Naive thymus-derived CD8-positive, alpha-beta T cell (primary cell): ENCODE measurements around the gene CATSPER1. TPM values are rescaled to one million over a fixed set of nuclear protein-coding genes. Genes with fewer than 3 reads are reported as not detected.

Source experiments
- ATAC-seq, 2 donors: fragments of 150-1000 bp; cut with Tn5 transposase in 1 of 2; sonication (Bioruptor Pico), chemical (Tn5 transposase) in 1 of 2; 1 replicate in 1 of 2; 2 replicates in 1 of 2; pipeline ENCODE4 v1.10.0; 2021; ENCODE audit warnings: mild to moderate bottlenecking in 2 of 2, moderate library complexity in 2 of 2
- POLR2A ChIA-PET: fragments of 350-600 bp; sonication (Branson Sonifier 250); formaldehyde crosslinking; loops from one replicate; lab custom pipeline; 2021; ENCODE audit warnings: antibody characterized with exemption; lab: Charles Lee
- DNase-seq, 10 donors: peaks; one replicate each; pipeline versions ENCODE4 v3.0.0 to v3.0.0-alpha.2; 2020 to 2022
- H3K27ac Mint-ChIP-seq, 10 donors: one replicate each; pipeline ENCODE4 v1.8.0; 2020 to 2022; ENCODE audit warnings: mild to moderate bottlenecking in 10 of 10, mixed read lengths in 10 of 10, moderate library complexity in 4 of 10, inconsistent platforms in 1 of 10
- H3K27me3 Mint-ChIP-seq, 5 donors: one replicate each; pipeline ENCODE4 v1.8.0; 2021 to 2022; ENCODE audit warnings: mixed read lengths in 5 of 5
- H3K36me3 Mint-ChIP-seq, 3 donors: one replicate each; pipeline ENCODE4 v1.8.0; 2020 to 2022; ENCODE audit warnings: mixed read lengths in 3 of 3, mild to moderate bottlenecking in 2 of 3, inconsistent platforms in 1 of 3
- H3K4me1 Mint-ChIP-seq, 4 donors: one replicate each; pipeline ENCODE4 v1.8.0; 2021 to 2022; ENCODE audit warnings: mixed read lengths in 4 of 4
- H3K4me3 Mint-ChIP-seq, 10 donors: one replicate each; pipeline ENCODE4 v1.8.0; 2020 to 2022; ENCODE audit warnings: mild to moderate bottlenecking in 10 of 10, mixed read lengths in 10 of 10, moderate library complexity in 6 of 10, inconsistent platforms in 1 of 10
- H3K9me3 Mint-ChIP-seq, 9 donors: one replicate each; pipeline ENCODE4 v1.8.0; 2020 to 2022; ENCODE audit warnings: mixed read lengths in 9 of 9, mild to moderate bottlenecking in 3 of 9, inconsistent platforms in 1 of 9, moderate library complexity in 1 of 9
- polyA plus RNA-seq, 3 donors: library from polyadenylated mRNA; unstranded; fragments of 300-500 nt; fragmentation: Illumina TruSeq; gene quantifications; one replicate each; pipeline ENCODE4 v1.2.3, GENCODE V29; 2021
- total RNA-seq, 8 experiments: library from RNA in 2 of 8; stranded (reverse) in 2 of 8; gene quantifications; one replicate each; pipeline ENCODE4 v1.2.3 and lab custom pipeline; 2021 to 2026

The CATSPER1 gene
- total and polyA plus RNA-seq, 5 experiments from 2014 or later = 0.11 TPM; not detected in 4

DNA sequence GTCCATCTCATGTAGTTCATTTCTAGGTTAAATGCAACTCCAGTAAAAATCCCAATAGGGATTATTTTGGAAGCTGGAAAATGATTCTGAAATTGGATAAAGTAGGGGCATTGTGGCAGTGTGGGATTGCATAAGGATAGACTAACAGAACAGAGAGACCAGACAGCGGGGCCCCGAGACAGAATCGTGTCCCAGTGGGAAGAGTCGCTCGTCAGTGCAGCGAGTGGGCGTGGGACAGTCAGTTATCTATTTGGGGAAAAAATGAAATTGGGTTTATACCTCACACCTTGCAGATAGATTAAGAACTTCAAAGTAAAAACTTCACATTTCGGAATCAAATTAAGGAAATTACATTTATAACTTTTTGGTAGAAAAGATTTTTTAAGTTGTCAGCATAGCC is 54.2 kb downstream of the CATSPER1 start:
- ATAC-seq (no peak), DNase-seq (no peak)
- no peaks in the 10 kb centered on the region for H3K9me3 Mint-ChIP-seq
- peak overlapping the region in 3 of 10 donors; percentile 50 to 70 (median 51) for H3K27ac Mint-ChIP-seq
- H3K4me3 Mint-ChIP-seq = no peak overlapping the region
- no peaks in the 10 kb centered on the region for H3K27me3 Mint-ChIP-seq
- POLR2A ChIA-PET = interaction anchor here (0.7 to 1.3 kb wide), 4 partner anchors 9 to 309 kb away, joined by 3 to 5 read pairs (median 3); partner anchors contain the start of gene RELA
- H3K36me3 Mint-ChIP-seq = peaks cover 0 to 81% (median 2%) of the 10 kb centered on the region in 3 donors
- H3K4me1 Mint-ChIP-seq = peaks cover 10 to 25% (median 21%) of the 10 kb centered on the region in 4 donors

DNA sequence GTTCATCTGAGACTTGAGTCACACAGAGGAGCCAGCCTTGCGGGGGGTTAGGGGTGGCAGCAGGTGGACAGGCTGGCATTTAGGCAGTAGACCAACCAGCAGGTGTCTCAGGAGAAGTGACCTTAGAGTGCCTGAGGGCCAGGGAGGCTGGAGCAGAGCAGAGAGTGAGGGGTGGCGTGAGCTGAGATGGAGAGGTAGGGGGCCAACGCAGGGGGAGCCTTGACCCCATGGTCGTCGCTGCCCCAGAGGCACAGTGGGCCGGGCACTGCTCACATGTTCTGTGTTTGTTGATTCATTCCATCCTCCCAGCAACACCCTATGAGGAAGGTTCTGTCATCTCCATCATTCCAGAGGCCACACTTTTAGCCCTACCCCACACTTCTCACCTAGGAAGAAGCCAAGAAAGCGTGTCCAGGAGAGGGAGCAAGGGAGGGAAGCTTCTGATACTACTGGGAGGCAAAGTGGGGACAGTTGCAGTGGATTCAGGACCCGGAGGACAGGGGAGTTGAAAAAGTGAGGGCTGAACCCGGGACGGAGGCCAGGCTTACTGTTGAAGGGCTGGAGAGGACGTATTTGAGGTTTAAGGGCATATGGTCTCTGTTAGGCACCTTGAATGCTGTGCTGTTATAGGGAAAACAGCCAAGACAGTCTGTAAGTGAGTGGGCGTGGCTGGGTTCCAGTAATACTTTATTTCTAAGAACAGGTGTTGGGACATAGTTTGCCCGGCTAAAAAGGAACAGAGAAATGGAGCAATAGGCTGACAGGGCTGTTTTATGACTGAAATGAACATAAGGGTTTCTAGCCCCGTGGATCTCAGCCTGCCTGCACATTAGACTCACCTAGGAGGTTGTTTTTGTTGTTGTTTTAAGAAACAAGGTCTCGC is 57.4 kb downstream of the CATSPER1 start:
- peaks cover 14 to 28% (median 22%) of the 10 kb centered on the region in 4 donors for H3K4me1 Mint-ChIP-seq
- no peaks in the 10 kb centered on the region for H3K27me3 Mint-ChIP-seq
- H3K4me3 Mint-ChIP-seq = no peak overlapping the region
- POLR2A ChIA-PET = no interaction called here
- H3K36me3 Mint-ChIP-seq = peaks cover 0 to 89% (median 7%) of the 10 kb centered on the region in 3 donors
- no peaks in the 10 kb centered on the region for H3K9me3 Mint-ChIP-seq
- H3K27ac Mint-ChIP-seq = peak overlapping the region in 4 of 10 donors; percentile 28 to 65 (median 56)
- no peak for ATAC-seq
- DNase-seq = no peak

DNA sequence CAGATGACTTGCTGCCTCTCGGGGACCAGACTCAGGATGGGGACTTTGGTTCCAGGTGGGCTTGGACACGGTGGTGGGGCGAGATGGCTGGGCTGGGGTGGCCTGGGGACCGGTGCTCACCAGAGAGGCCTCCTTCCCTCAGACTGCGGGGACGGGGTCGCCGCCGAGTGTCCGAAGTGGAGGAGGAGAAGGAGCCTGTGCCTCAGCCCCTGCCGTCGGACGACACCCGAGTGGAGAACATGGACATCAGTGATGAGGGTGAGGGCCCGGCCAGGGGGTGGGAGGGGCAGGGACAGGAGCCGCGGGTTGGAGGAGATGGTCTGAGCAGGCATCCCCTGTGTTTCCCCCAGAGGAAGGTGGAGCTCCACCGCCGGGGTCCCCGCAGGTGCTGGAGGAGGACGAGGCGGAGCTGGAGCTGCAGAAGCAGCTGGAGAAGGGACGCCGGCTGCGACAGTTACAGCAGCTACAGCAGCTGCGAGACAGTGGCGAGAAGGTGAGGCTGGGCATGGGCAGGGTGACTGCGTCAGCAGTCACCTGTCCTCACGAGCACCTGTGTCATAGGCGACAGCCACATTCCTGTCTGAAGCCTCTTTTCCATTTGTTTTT is 58.8 kb downstream of the CATSPER1 start:
- Mint-ChIP-seq H3K27me3 (no peaks in the 10 kb centered on the region), H3K9me3 (no peaks in the 10 kb centered on the region), H3K27ac (no peak overlapping the region), H3K4me1 (peaks cover 27 to 42% (median 33%) of the 10 kb centered on the region in 4 donors), H3K36me3 (peaks cover 0 to 82% (median 6%) of the 10 kb centered on the region in 3 donors), H3K4me3 (no peak overlapping the region)
- POLR2A ChIA-PET = no interaction called here
- DNase-seq (no peak), ATAC-seq (no peak)

Other genes starting within 250 kb of the CATSPER1 start
- 10 to 100 TPM; 25.5 to 25.8 TPM for gene AP5B1, start 245.5 kb downstream of the CATSPER1 start, total RNA-seq
- 10 to 100 TPM in 2 of 3 donors, 1 to 10 TPM in 1; 8.6 to 15.2 (median 10.2) TPM for gene AP5B1, start 245.5 kb downstream of the CATSPER1 start, polyA plus RNA-seq
- gene OVOL1, start 239.4 kb downstream of the CATSPER1 start, total RNA-seq = not detected
- gene OVOL1, start 239.4 kb downstream of the CATSPER1 start, polyA plus RNA-seq = not detected
- gene SNX32, start 192.5 kb downstream of the CATSPER1 start, total RNA-seq = 1 to 10 TPM; 2.1 to 2.2 TPM
- gene SNX32, start 192.5 kb downstream of the CATSPER1 start, polyA plus RNA-seq = 1 to 10 TPM in 1 of 3 donors, under 1 TPM in 2; 0.39 to 1.5 (median 0.40) TPM
- 100 to 1,000 TPM; 486 to 532 TPM for gene CFL1, start 168.3 kb downstream of the CATSPER1 start, total RNA-seq
- gene CFL1, start 168.3 kb downstream of the CATSPER1 start, polyA plus RNA-seq = 1,000 to 10,000 TPM; 2,347 to 2,575 (median 2,358) TPM
- gene MUS81, start 166.0 kb downstream of the CATSPER1 start, total RNA-seq = 10 to 100 TPM; 91.9 to 97.8 TPM
- gene MUS81, start 166.0 kb downstream of the CATSPER1 start, polyA plus RNA-seq = 10 to 100 TPM; 21.7 to 26.5 (median 24.5) TPM
- gene EFEMP2, start 153.7 kb downstream of the CATSPER1 start, total RNA-seq = 10 to 100 TPM; 15.2 to 16.9 TPM
- gene EFEMP2, start 153.7 kb downstream of the CATSPER1 start, polyA plus RNA-seq = 1 to 10 TPM in 2 of 3 donors, not detected in 1; 1.8 to 2.5 TPM
- 10 to 100 TPM; 52.1 to 52.6 TPM for gene CTSW, start 146.6 kb downstream of the CATSPER1 start, total RNA-seq
- 100 to 1,000 TPM; 255 to 495 (median 475) TPM for gene CTSW, start 146.6 kb downstream of the CATSPER1 start, polyA plus RNA-seq
- 10 to 100 TPM; 33.0 to 35.6 TPM for gene FIBP, start 138.0 kb downstream of the CATSPER1 start, total RNA-seq
- gene FIBP, start 138.0 kb downstream of the CATSPER1 start, polyA plus RNA-seq = 10 to 100 TPM; 74.9 to 97.6 (median 86.0) TPM
- gene CCDC85B, start 135.8 kb downstream of the CATSPER1 start, total RNA-seq = 10 to 100 TPM; 25.8 to 29.5 TPM
- gene CCDC85B, start 135.8 kb downstream of the CATSPER1 start, polyA plus RNA-seq = 10 to 100 TPM; 77.2 to 83.6 (median 83.0) TPM
- not detected for gene FOSL1, start 126.1 kb downstream of the CATSPER1 start, total RNA-seq
- under 1 TPM in 2 of 3 donors, not detected in 1; 0.17 to 0.22 TPM for gene FOSL1, start 126.1 kb downstream of the CATSPER1 start, polyA plus RNA-seq
- gene C11orf68, start 107.4 kb downstream of the CATSPER1 start, total RNA-seq = 10 to 100 TPM; 53.5 to 57.8 TPM
- gene C11orf68, start 107.4 kb downstream of the CATSPER1 start, polyA plus RNA-seq = 10 to 100 TPM; 46.0 to 82.2 (median 67.3) TPM
- gene DRAP1, start 107.1 kb downstream of the CATSPER1 start, total RNA-seq = 10 to 100 TPM; 73.1 to 75.8 TPM
- gene DRAP1, start 107.1 kb downstream of the CATSPER1 start, polyA plus RNA-seq = 100 to 1,000 TPM; 103 to 112 (median 110) TPM
- gene TSGA10IP, start 81.0 kb downstream of the CATSPER1 start, total RNA-seq = not detected
- gene TSGA10IP, start 81.0 kb downstream of the CATSPER1 start, polyA plus RNA-seq = not detected
- 10 to 100 TPM; 81.9 to 91.9 TPM for gene SART1, start 64.7 kb downstream of the CATSPER1 start, total RNA-seq
- 10 to 100 TPM; 16.2 to 57.3 (median 30.4) TPM for gene SART1, start 64.7 kb downstream of the CATSPER1 start, polyA plus RNA-seq
- gene EIF1AD, start 24.3 kb downstream of the CATSPER1 start, total RNA-seq = 10 to 100 TPM; 62.4 to 64.8 TPM
- 10 to 100 TPM; 11.5 to 18.7 (median 14.3) TPM for gene EIF1AD, start 24.3 kb downstream of the CATSPER1 start, polyA plus RNA-seq
- gene BANF1, start 24.0 kb downstream of the CATSPER1 start, total RNA-seq = 100 to 1,000 TPM in 1 of 2 experiments, 10 to 100 TPM in 1; 96.2 to 101 TPM
- gene BANF1, start 24.0 kb downstream of the CATSPER1 start, polyA plus RNA-seq = 100 to 1,000 TPM; 225 to 250 (median 241) TPM
- gene CST6, start 14.5 kb downstream of the CATSPER1 start, total RNA-seq = not detected
- not detected for gene CST6, start 14.5 kb downstream of the CATSPER1 start, polyA plus RNA-seq
- not detected for gene GAL3ST3, start 22.7 kb upstream of the CATSPER1 start, total RNA-seq
- under 1 TPM in 1 of 3 donors, not detected in 2; 0.27 TPM for gene GAL3ST3, start 22.7 kb upstream of the CATSPER1 start, polyA plus RNA-seq
- 100 to 1,000 TPM; 184 to 197 TPM for gene SF3B2, start 25.9 kb upstream of the CATSPER1 start, total RNA-seq
- 100 to 1,000 TPM in 1 of 3 donors, 10 to 100 TPM in 2; 70.3 to 115 (median 91.6) TPM for gene SF3B2, start 25.9 kb upstream of the CATSPER1 start, polyA plus RNA-seq
- 100 to 1,000 TPM; 312 to 317 TPM for gene PACS1, start 43.8 kb upstream of the CATSPER1 start, total RNA-seq
- gene PACS1, start 43.8 kb upstream of the CATSPER1 start, polyA plus RNA-seq = 10 to 100 TPM; 35.9 to 98.8 (median 49.9) TPM
- gene KLC2, start 231.2 kb upstream of the CATSPER1 start, total RNA-seq = 10 to 100 TPM; 35.7 to 38.4 TPM
- 1 to 10 TPM; 3.7 to 8.1 (median 6.1) TPM for gene KLC2, start 231.2 kb upstream of the CATSPER1 start, polyA plus RNA-seq
- gene RAB1B, start 242.2 kb upstream of the CATSPER1 start, total RNA-seq = 10 to 100 TPM; 68.4 to 69.2 TPM
- 10 to 100 TPM; 13.1 to 16.1 (median 14.0) TPM for gene RAB1B, start 242.2 kb upstream of the CATSPER1 start, polyA plus RNA-seq